Amniotic epithelial cell (primary cell): ENCODE measurements around the gene CDK8.
"Not testable (repeated sequence)": the region's sequence is repeated elsewhere in the genome, so short reads cannot be mapped to it uniquely, and the experiment has no call there.

ENCODE experiments used
- DNase-seq: peaks from one replicate; pipeline ENCODE4 v3.0.0-alpha.2; 2010; ENCODE audit warnings: low read depth

The CDK8 gene

GRCh38 chr13:26316095-26316494 is 62.2 kb downstream of the CDK8 start:
- not testable (repeated sequence) for DNase-seq

- DNase-seq, result no peak
Measured at GRCh38 chr13:26320766-26321165, 66.8 kb downstream of the CDK8 start.

- no peak for DNase-seq
Measured at GRCh38 chr13:26323127-26323526, 69.2 kb downstream of the CDK8 start.

GRCh38 chr13:26323764-26324163 is 69.8 kb downstream of the CDK8 start:
- DNase-seq, result no peak

- no peak for DNase-seq
Measured at GRCh38 chr13:26324294-26324693, 70.4 kb downstream of the CDK8 start.

GRCh38 chr13:26324867-26325266 is 70.9 kb downstream of the CDK8 start:
- DNase-seq, result no peak

GRCh38 chr13:26325876-26326275 is 71.9 kb downstream of the CDK8 start:
- DNase-seq, result peak; percentile 14

GRCh38 chr13:26326562-26326961 is 72.6 kb downstream of the CDK8 start:
- no peak for DNase-seq

GRCh38 chr13:26327940-26328725 is 74.2 kb downstream of the CDK8 start:
- peak; percentile 50 for DNase-seq

- DNase-seq, result no peak
Measured at GRCh38 chr13:26335158-26335557, 81.2 kb downstream of the CDK8 start.

- peak; percentile 65 for DNase-seq
Measured at GRCh38 chr13:26340807-26341206, 86.9 kb downstream of the CDK8 start.

GRCh38 chr13:26342898-26343297 is 89.0 kb downstream of the CDK8 start:
- DNase-seq, result no peak

GRCh38 chr13:26343816-26344215 is 89.9 kb downstream of the CDK8 start:
- DNase-seq, result peak; percentile 22

- peak; percentile 7 for DNase-seq
Measured at GRCh38 chr13:26344980-26345379, 91.1 kb downstream of the CDK8 start.

- DNase-seq, result no peak
Measured at GRCh38 chr13:26348966-26349365, 95.0 kb downstream of the CDK8 start.

GRCh38 chr13:26362261-26362660 is 108.3 kb downstream of the CDK8 start:
- no peak for DNase-seq

- DNase-seq, result no peak
Measured at GRCh38 chr13:26370553-26370952, 116.6 kb downstream of the CDK8 start.

GRCh38 chr13:26372747-26373146 is 118.8 kb downstream of the CDK8 start:
- DNase-seq, result no peak

GRCh38 chr13:26376430-26376829 is 122.5 kb downstream of the CDK8 start:
- no peak for DNase-seq

GRCh38 chr13:26377038-26377437 is 123.1 kb downstream of the CDK8 start:
- DNase-seq, result peak; percentile 13

GRCh38 chr13:26378116-26378515 is 124.2 kb downstream of the CDK8 start:
- no peak for DNase-seq

- no peak for DNase-seq
Measured at GRCh38 chr13:26379831-26380230, 125.9 kb downstream of the CDK8 start.

- DNase-seq, result no peak
Measured at GRCh38 chr13:26380930-26381329, 127.0 kb downstream of the CDK8 start.

GRCh38 chr13:26382366-26382765 is 128.4 kb downstream of the CDK8 start:
- peak; percentile 5 for DNase-seq
